AG04450 (cell line): Measurements from ENCODE around the gene PROCR. TPM values are rescaled to one million over a fixed set of nuclear protein-coding genes. Genes with fewer than 3 reads are reported as not detected.
"Not testable (repeated sequence)": the region's sequence is repeated elsewhere in the genome, so short reads cannot be mapped to it uniquely, and the experiment has no call there.

ENCODE experiments used
- CTCF ChIA-PET: fragments of 300-600, 350-600 bp; formaldehyde crosslinking; extraction: SDS; loops from one replicate; lab custom pipeline; 2022; ENCODE audit warnings: antibody characterized with exemption, inconsistent platforms; lab: Charles Lee
- POLR2A ChIA-PET: fragments of 350-600 bp; formaldehyde crosslinking; extraction: SDS; loops from one replicate; lab custom pipeline; 2021; ENCODE audit warnings: antibody characterized with exemption, inconsistent platforms; lab: Yijun Ruan, JAX
- DNase-seq: peaks from one replicate; pipeline ENCODE4 v3.0.0-alpha.2; 2011; ENCODE audit warnings: low read depth, low spot score
- H3K27ac ChIP-seq: one replicate; pipeline ENCODE4 v1.5.1; 2012; ENCODE audit warnings: low read depth, low read length, control low read depth
- H3K27me3 ChIP-seq: one replicate; pipeline ENCODE4 v1.6.0; 2012; ENCODE audit warnings: low read length; ENCODE audit not compliant: control insufficient read depth, insufficient read depth
- H3K4me3 ChIP-seq: 2 replicates; pipeline ENCODE4 v1.5.1; 2011; ENCODE audit warnings: mild to moderate bottlenecking, low read depth, low read length, control low read depth
- H3K9me3 ChIP-seq: 2 replicates; pipeline ENCODE4 v1.5.1; 2012; ENCODE audit warnings: low read length; ENCODE audit not compliant: control insufficient read depth, insufficient read depth
- polyA plus RNA-seq: library from polyadenylated mRNA; depleted of rRNA; stranded (reverse); fragments of >200 nt; gene quantifications from 2 replicates; pipeline ENCODE4 v1.2.3, GENCODE V29; 2011
- TF ChIP-seq, protein P1 (sequence below): IDR thresholded peaks from 2 replicates; pipeline ENCODE4 v1.5.1; 2011; ENCODE audit warnings: low read depth, low read length, control low read depth, inconsistent platforms

PROCR gene
- polyA plus RNA-seq, 1 experiment: 73.8 TPM

DNA sequence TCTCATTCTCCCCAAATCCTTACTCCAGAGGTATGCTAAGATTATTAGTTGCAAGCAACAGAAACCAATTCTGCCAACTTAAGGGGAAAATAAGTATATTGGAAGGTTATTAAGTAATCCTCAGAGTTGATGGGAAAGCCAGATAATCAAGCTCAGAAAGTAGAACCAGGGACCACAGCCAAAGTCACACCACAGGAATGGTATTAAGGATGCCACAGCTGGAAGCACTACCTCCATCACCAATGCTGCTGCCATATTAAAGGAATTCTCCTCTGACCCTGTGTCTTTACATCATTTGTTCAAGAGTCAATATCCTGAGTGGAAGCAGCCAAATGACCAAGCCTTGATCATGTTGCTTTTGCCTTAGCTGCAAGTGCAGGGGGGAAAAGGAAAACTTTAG lies 9.9 kb downstream of the PROCR start:
- no peak for DNase-seq
- ChIA-PET POLR2A (no interaction called here), CTCF (no interaction called here)
- Histone ChIP-seq H3K27me3 (no peaks in the 10 kb centered on the region), H3K9me3 (no peaks in the 10 kb centered on the region), H3K27ac (no peak overlapping the region), H3K4me3 (no peak overlapping the region)
- TF ChIP-seq, protein P1, sequence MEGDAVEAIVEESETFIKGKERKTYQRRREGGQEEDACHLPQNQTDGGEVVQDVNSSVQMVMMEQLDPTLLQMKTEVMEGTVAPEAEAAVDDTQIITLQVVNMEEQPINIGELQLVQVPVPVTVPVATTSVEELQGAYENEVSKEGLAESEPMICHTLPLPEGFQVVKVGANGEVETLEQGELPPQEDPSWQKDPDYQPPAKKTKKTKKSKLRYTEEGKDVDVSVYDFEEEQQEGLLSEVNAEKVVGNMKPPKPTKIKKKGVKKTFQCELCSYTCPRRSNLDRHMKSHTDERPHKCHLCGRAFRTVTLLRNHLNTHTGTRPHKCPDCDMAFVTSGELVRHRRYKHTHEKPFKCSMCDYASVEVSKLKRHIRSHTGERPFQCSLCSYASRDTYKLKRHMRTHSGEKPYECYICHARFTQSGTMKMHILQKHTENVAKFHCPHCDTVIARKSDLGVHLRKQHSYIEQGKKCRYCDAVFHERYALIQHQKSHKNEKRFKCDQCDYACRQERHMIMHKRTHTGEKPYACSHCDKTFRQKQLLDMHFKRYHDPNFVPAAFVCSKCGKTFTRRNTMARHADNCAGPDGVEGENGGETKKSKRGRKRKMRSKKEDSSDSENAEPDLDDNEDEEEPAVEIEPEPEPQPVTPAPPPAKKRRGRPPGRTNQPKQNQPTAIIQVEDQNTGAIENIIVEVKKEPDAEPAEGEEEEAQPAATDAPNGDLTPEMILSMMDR: no peak

DNA sequence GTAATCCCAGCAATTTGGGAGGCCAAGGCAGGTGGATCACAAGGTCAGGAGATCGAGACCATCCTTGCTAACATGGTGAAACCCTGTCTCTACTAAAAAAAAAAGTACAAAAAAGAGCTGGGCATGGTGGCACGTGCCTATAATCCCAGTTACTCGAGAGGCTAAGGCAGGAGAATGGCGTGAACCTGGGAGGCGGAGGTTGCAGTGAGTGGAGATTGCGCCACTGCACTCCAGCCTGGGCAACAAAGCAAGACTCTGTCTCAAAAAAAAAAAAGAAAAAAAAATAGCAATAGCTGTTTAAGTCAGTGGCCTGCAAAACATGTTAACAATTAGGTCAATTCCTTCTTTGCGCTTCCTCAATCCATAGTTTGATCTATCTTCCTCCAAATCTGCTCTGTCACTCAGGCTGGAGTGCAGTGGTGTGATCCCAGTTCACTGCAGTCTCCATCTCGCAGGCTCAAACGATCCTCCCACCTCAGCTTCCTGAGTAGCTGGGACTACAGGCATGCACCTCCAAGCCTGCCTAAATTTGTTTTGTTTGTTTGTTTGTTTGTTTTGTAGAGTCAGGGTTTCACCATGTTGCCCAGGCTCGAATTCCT lies 14.9 kb downstream of the PROCR start:
- CTCF ChIA-PET: interaction anchor here (1.4 to 2.2 kb wide), 2 partner anchors 21 to 42 kb away, joined by 5 to 11 read pairs; no protein-coding TSS in a partner anchor
- POLR2A ChIA-PET: interaction anchor here (1.4 kb wide), 1 partner anchor 40 kb away, joined by 4 read pairs; the partner anchor contains the start of gene EDEM2

DNA sequence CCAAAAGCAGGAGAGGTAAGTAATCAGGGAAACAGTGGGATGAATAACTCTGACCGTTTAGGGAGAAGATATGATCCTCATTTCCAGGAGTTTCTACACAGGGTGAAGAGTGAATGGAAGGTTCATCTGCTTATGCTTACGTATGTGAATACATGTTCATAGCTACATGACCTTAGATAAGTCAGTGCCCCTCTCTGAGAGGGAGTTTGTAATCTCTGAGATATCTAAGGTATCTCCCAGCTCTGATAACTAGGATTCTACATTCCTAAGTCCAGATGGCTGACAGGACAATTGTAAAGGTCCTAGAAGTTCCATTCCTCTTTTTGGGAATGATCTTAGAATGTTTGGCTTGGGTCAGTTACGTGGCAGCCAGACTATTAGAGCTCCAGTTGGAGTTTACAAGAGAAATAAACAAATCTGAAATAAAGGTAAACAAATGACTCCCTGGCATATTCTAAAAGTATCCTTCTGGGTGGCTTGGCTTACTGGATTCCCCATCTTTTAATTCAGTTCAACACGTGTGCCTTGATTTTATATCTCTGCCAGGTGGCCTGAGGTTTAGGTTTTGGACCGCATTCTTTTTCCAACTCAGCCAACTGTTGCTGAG lies 15.8 kb downstream of the PROCR start:
- Histone ChIP-seq H3K4me3 (no peak overlapping the region), H3K9me3 (no peaks in the 10 kb centered on the region), H3K27ac (no peak overlapping the region), H3K27me3 (no peaks in the 10 kb centered on the region)
- POLR2A ChIA-PET: interaction anchor here (1.0 to 1.4 kb wide), 2 partner anchors 40 to 96 kb away, joined by 3 to 4 read pairs; partner anchors contain the start of gene EDEM2
- TF ChIP-seq, protein P1: no peak
- CTCF ChIA-PET: interaction anchor here (1.2 to 2.2 kb wide), 4 partner anchors 14 to 91 kb away, joined by 3 to 11 read pairs (median 4); no protein-coding TSS in a partner anchor
- DNase-seq: peak; percentile 29

More for the DNA sequence above, 14.9 kb downstream of the PROCR start:
- H3K9me3 ChIP-seq, DNase-seq, H3K27me3 ChIP-seq, H3K27ac ChIP-seq, H3K4me3 ChIP-seq: not testable (repeated sequence)

DNA sequence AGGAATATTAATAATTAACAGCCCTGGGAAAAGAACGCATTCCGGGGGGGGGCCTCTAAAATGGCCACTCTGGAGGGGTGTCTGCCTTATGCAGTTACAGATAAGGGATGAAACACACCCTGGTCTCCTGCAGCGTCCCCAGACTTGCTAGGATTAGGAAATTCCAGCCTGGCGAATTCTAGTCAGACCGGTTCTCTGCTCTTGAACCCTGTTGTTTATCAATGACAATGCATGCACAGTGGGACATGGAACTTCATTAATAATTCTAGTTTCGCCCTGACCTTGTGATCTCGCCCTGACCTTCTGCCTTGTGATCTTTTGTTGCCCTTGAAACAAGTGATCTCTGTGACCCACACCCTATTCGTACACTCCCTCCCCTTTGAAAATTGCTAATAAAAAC lies 17.4 kb downstream of the PROCR start:
- H3K9me3 ChIP-seq, DNase-seq, POLR2A ChIA-PET, H3K4me3 ChIP-seq, H3K27ac ChIP-seq, H3K27me3 ChIP-seq: not testable (repeated sequence)
- CTCF ChIA-PET: interaction anchor here (1.0 kb wide), 1 partner anchor 93 kb away, joined by 4 read pairs; no protein-coding TSS in a partner anchor

DNA sequence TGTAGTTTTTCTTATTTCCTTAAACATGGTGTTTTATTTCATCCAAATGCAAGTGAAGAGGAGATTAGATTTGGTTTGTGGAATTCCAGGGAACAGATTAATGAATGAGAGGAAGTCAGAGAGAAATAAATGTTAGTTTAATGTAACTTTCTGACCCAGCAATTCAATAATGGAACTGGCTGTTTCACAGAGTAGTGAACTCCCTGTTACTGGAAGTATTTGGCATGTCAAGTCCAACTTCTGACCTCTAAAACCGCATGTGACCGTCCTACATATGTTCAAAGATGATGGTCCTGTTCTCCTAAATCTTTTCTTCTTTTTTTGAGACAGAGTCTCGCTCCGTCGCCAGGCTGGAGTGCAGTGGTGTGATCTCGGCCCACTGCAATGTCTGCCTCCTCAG lies 18.7 kb downstream of the PROCR start:
- CTCF ChIA-PET: interaction anchor here (0.9 kb wide), 1 partner anchor 17 kb away, joined by 3 read pairs; no protein-coding TSS in a partner anchor
- TF ChIP-seq, protein P1: no peak
- Histone ChIP-seq H3K27ac (no peak overlapping the region), H3K4me3 (no peak overlapping the region), H3K9me3 (no peaks in the 10 kb centered on the region), H3K27me3 (no peaks in the 10 kb centered on the region)
- POLR2A ChIA-PET: no interaction called here
- no peak for DNase-seq
